Measurements from ENCODE around the gene SOWAHA. TPM values are rescaled to one million over a fixed set of nuclear protein-coding genes. Genes with fewer than 3 reads are reported as not detected.

Gene SOWAHA
- total and polyA plus RNA-seq, 2 of the 4 experiments (the other 2 are of a cell fraction) = 0.03 TPM; not detected in 1

- no peak overlapping the region for H2BK20ac ChIP-seq (ENCODE audit: low read depth, low read length)
- in situ Hi-C loops (cut with MboI; ENCODE audit: low sequenced_read_pairs) (no loop called here), intact Hi-C loops (cut with micrococcal nuclease) (loop anchor here (1.0 to 5.0 kb wide), 3 partner anchors 36 to 481 kb away; partner anchors contain the start of gene SHROOM1), dilution Hi-C loops (cut with HindIII; ENCODE audit: low sequenced_read_pairs, unreplicated experiment) (no loop called here)
- H3K9ac ChIP-seq (ENCODE audit: low read depth, low read length) = peak overlapping the region; percentile 56
- peaks cover 5% of the 10 kb centered on the region for H3K9me1 ChIP-seq (ENCODE audit: insufficient read depth, low read length)
- POLR2A ChIA-PET (ENCODE audit: unreplicated experiment) = interaction anchor here (1.4 kb wide), 1 partner anchor 84 kb away, joined by 4 read pairs; no protein-coding TSS in a partner anchor
- peak overlapping the region; percentile 77 to 91 for H4K8ac ChIP-seq (ENCODE audit: low read depth in 2 of 2, low read length in 2 of 2)
- no peak overlapping the region for H2BK15ac ChIP-seq (ENCODE audit: low read depth, low read length)
- peak overlapping the region; percentile 36 for H3K4me2 ChIP-seq (ENCODE audit: low read depth, low read length)
- peak overlapping the region; percentile 97 for H2AFZ ChIP-seq (replicated peaks; ENCODE audit: low read length, poor library complexity)
- H4K91ac ChIP-seq (ENCODE audit: insufficient read depth, low read depth, low read length) = peak overlapping the region; percentile 47
- CTCF ChIA-PET = interaction anchor here (0.7 to 2.0 kb wide), 4 partner anchors 10 to 37 kb away, joined by 3 to 7 read pairs (median 4); partner anchors contain the start of gene SHROOM1
- H2AK9ac ChIP-seq (replicated peaks; ENCODE audit: low read depth, low read length, poor library complexity) = peak overlapping the region; percentile 76
- no peak for DNase-seq
- peak overlapping the region; percentile 32 for H2AK5ac ChIP-seq (ENCODE audit: low read depth, low read length)
- 8% methylated on average over 8 of the region's 30 CpGs; no CpG with 5 or more reads in 1 of the 2 experiments for WGBS, 2 experiments (ENCODE audit: extremely low coverage in 2 of 2, insufficient read length in 1 of 2)
- no peaks in the 10 kb centered on the region for H3K27me3 ChIP-seq (ENCODE audit: control insufficient read depth, insufficient read depth, low read length)
- H3K23ac ChIP-seq (ENCODE audit: low read depth, low read length) = peak overlapping the region; percentile 54; the same call in 1 of the 2 replicates
- H3K9me3 ChIP-seq (ENCODE audit: control insufficient read depth, insufficient read depth, low read length) = no peaks in the 10 kb centered on the region
- no peak for TF ChIP-seq USF2 (IDR thresholded peaks at IDR 0.05; ENCODE audit: low read depth, low read length)
- TF ChIP-seq FOS (IDR thresholded peaks at IDR 0.05; ENCODE audit: low read depth, low read length) = no peak
- TF ChIP-seq RFX5 (IDR thresholded peaks at IDR 0.05; ENCODE audit: low read depth, low read length) = no peak
- no peak for TF ChIP-seq SMC3 (IDR thresholded peaks at IDR 0.05; ENCODE audit: low read depth, low read length)
- TF ChIP-seq MAZ (IDR thresholded peaks at IDR 0.05; ENCODE audit: borderline replicate concordance, low read depth, low read length) = no peak
- TF ChIP-seq MAFK (IDR thresholded peaks at IDR 0.05; ENCODE audit: low read depth, low read length) = no peak
- TF ChIP-seq MXI1 (IDR thresholded peaks at IDR 0.05; ENCODE audit: borderline replicate concordance, low read depth, low read length) = no peak
- TF ChIP-seq BHLHE40 (IDR thresholded peaks at IDR 0.05; ENCODE audit: low read depth, low read length) = no peak
- peak overlapping the region; percentile 89 for H4K5ac ChIP-seq (ENCODE audit: low read depth, low read length)
- H3K18ac ChIP-seq (ENCODE audit: low read depth, low read length) = peak overlapping the region; percentile 1; the same call in 1 of the 2 replicates
- peak overlapping the region; percentile 81 for H3K4me3 ChIP-seq (ENCODE audit: insufficient read depth, low read depth, low read length)
- H3K36me3 ChIP-seq (ENCODE audit: control insufficient read depth, insufficient read depth, low read length) = peaks cover 16% of the 10 kb centered on the region
- peak overlapping the region; percentile 68 for H3K4ac ChIP-seq (ENCODE audit: low read depth, low read length)
- H3K4me1 ChIP-seq (ENCODE audit: control insufficient read depth, insufficient read depth, low read length) = peaks cover 3% of the 10 kb centered on the region; the same call in 1 of the 2 replicates
- ATAC-seq (ENCODE audit: low read depth) = no peak
- peak overlapping the region; percentile 62; the same call in 1 of the 2 replicates for H3K56ac ChIP-seq (ENCODE audit: extremely low read depth, insufficient read depth, low read length)
- H3K27ac ChIP-seq (ENCODE audit: insufficient read depth, low read length) = peak overlapping the region; percentile 68
- BruUV-seq (replicated peaks) = no TSS peak
- peaks cover 9 to 28% of the 10 kb centered on the region in 2 experiments for H3K79me1 ChIP-seq (ENCODE audit: low read depth in 1 of 2, low read length in 2 of 2)
- H2BK120ac ChIP-seq (ENCODE audit: low read depth, low read length) = peak overlapping the region; percentile 56
- H2BK5ac ChIP-seq (ENCODE audit: low read depth, low read length, poor library complexity, severe bottlenecking) = peak overlapping the region; percentile 53
- peaks cover 13% of the 10 kb centered on the region; the same call in 1 of the 2 replicates for H4K20me1 ChIP-seq (ENCODE audit: insufficient read depth, low read length)
- H3K14ac ChIP-seq (replicated peaks; ENCODE audit: low read depth, low read length) = peak overlapping the region; percentile 67
These were observed 52.7 kb downstream of the SOWAHA start for GRCh38 chr5:132865668-132866341.
